Smooth muscle cell (in vitro differentiated cells): Measurements from ENCODE around the gene OLA1. TPM values are rescaled to one million over a fixed set of nuclear protein-coding genes. Genes with fewer than 3 reads are reported as not detected.

Experiments used
- DNase-seq: peaks from one replicate; lab custom pipeline; 2025; ENCODE audit not compliant: unreplicated experiment; lab: John Stamatoyannopoulos, UW
- H2AFZ ChIP-seq: fragments of 200-600 bp; sonication (generic); 2 replicates; pipeline ENCODE4 v1.6.0; 2016; ENCODE audit warnings: antibody characterized with exemption, low read depth, mild to moderate bottlenecking
- H3F3A ChIP-seq: fragments of 200-600 bp; sonication (generic); 2 replicates; pipeline ENCODE4 v1.6.0; 2017; ENCODE audit warnings: antibody characterized with exemption, low read depth
- H3K27ac ChIP-seq: fragments of 200-600 bp; sonication (generic); 2 replicates; pipeline ENCODE4 v1.5.1; 2016; ENCODE audit warnings: low read depth, mild to moderate bottlenecking
- H3K27me3 ChIP-seq: fragments of 200-600 bp; sonication (generic); 2 replicates; pipeline ENCODE4 v1.6.1; 2016; ENCODE audit warnings: low read depth, mild to moderate bottlenecking
- H3K36me3 ChIP-seq: fragments of 200-600 bp; sonication (generic); 2 replicates; pipeline ENCODE4 v1.5.1; 2016; ENCODE audit warnings: low read depth
- H3K4me1 ChIP-seq: fragments of 200-600 bp; sonication (generic); 2 replicates; pipeline ENCODE4 v1.5.1; 2016; ENCODE audit warnings: low read depth
- H3K4me2 ChIP-seq: fragments of 200-600 bp; sonication (generic); 2 replicates; pipeline ENCODE4 v1.6.0; 2016; ENCODE audit warnings: mild to moderate bottlenecking
- H3K4me3 ChIP-seq: fragments of 200-600 bp; sonication (generic); 2 replicates; pipeline ENCODE4 v1.5.1; 2016; ENCODE audit warnings: mild to moderate bottlenecking
- H3K79me2 ChIP-seq: fragments of 200-600 bp; sonication (generic); 2 replicates; pipeline ENCODE4 v1.6.0; 2016; ENCODE audit warnings: low read depth, mild to moderate bottlenecking
- H3K9ac ChIP-seq: fragments of 200-600 bp; sonication (generic); 2 replicates; pipeline ENCODE4 v1.6.0; 2016; ENCODE audit warnings: low read depth
- H3K9me3 ChIP-seq: fragments of 200-600 bp; sonication (generic); replicated peaks from 2 replicates; pipeline ENCODE4 v1.5.1; 2016; ENCODE audit warnings: low read depth
- H4K20me1 ChIP-seq: fragments of 200-600 bp; sonication (generic); 2 replicates; pipeline ENCODE4 v1.6.0; 2016; ENCODE audit warnings: low read depth
- WGBS: methylation state at CpG from one replicate; pipeline ENCODE4 v1.1.7; 2016; ENCODE audit warnings: low lambda C conversion rate; 5-methylcytosine and 5-hydroxymethylcytosine counted together
- polyA plus RNA-seq: library from polyadenylated mRNA; unstranded; fragments of >200 nt; fragmentation: Nextera tagmentation; extraction: Ambion mirVana; gene quantifications from 2 replicates; pipeline ENCODE4 v1.2.1, GENCODE V29; 2016
- total RNA-seq: library from RNA; depleted of rRNA; stranded (reverse); fragments of >200 nt; gene quantifications from 2 replicates; pipeline ENCODE4 v1.2.3, GENCODE V29; 2014
- TF ChIP-seq, protein P1 (sequence below): fragments of 200-600 bp; sonication (generic); IDR thresholded peaks from 2 replicates; pipeline ENCODE4 v1.5.1; 2017; ENCODE audit warnings: borderline replicate concordance, mild to moderate bottlenecking, antibody characterized with exemption; ENCODE audit not compliant: insufficient read depth, poor library complexity, severe bottlenecking

The OLA1 gene
- total and polyA plus RNA-seq, 2 experiments from 2014 or later = 59.6 to 76.0 TPM

DNA sequence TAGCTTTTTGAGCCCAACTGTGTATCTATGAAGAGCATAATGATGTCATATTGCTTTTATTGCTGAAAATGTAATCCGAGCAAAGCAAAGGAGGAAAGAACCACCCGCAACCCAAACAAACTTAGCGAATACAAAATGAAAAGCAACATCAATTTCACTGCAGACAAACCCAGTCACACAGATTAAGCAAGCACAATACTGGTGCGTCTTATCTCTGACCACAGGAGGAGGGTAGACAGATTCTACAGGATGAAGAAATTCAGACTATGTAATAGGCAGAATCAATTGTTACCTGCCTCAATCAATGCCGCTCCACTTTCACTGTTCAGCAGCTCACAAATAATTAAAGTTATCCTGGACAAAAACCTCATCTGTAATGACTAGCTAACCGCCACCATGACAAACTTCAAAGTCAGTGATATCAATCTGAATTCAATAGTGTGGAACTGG, 167.6 kb downstream of the OLA1 start:
- DNase-seq = no peak
- H3K27ac ChIP-seq = no peak overlapping the region
- no peaks in the 10 kb centered on the region for H3F3A ChIP-seq
- H3K79me2 ChIP-seq = no peaks in the 10 kb centered on the region
- H3K4me2 ChIP-seq = no peak overlapping the region
- no peaks in the 10 kb centered on the region for H3K27me3 ChIP-seq
- TF ChIP-seq, protein P1, sequence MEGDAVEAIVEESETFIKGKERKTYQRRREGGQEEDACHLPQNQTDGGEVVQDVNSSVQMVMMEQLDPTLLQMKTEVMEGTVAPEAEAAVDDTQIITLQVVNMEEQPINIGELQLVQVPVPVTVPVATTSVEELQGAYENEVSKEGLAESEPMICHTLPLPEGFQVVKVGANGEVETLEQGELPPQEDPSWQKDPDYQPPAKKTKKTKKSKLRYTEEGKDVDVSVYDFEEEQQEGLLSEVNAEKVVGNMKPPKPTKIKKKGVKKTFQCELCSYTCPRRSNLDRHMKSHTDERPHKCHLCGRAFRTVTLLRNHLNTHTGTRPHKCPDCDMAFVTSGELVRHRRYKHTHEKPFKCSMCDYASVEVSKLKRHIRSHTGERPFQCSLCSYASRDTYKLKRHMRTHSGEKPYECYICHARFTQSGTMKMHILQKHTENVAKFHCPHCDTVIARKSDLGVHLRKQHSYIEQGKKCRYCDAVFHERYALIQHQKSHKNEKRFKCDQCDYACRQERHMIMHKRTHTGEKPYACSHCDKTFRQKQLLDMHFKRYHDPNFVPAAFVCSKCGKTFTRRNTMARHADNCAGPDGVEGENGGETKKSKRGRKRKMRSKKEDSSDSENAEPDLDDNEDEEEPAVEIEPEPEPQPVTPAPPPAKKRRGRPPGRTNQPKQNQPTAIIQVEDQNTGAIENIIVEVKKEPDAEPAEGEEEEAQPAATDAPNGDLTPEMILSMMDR = no peak
- no peaks in the 10 kb centered on the region for H3K36me3 ChIP-seq
- H4K20me1 ChIP-seq = no peaks in the 10 kb centered on the region
- no peak overlapping the region for H2AFZ ChIP-seq
- WGBS = 87% methylated on average over 6 of the region's 6 CpGs
- no peak overlapping the region for H3K9ac ChIP-seq
- no peaks in the 10 kb centered on the region for H3K9me3 ChIP-seq
- no peak overlapping the region for H3K4me3 ChIP-seq
- peaks cover 16% of the 10 kb centered on the region for H3K4me1 ChIP-seq

DNA sequence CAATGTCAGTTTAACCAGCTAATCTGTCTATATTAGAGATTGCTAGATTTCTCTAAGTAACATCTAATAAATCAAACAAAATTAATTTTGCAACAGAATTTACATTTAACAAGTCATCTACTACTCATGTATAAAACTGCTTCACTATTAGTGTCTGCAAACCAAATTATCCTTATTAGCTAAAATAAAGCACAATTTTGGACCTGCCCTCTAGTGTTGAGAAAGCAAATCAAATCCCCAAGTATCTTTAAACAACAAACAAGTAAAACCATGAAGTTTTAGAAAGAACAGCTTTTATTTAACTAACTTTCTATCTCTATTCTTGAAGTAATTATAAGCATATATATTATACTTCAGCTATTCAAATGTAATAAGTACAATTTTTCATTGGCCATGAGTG, 170.1 kb downstream of the OLA1 start:
- Histone ChIP-seq H2AFZ (no peak overlapping the region), H3K4me2 (no peak overlapping the region), H3K9ac (no peak overlapping the region), H3K4me3 (no peak overlapping the region), H3K9me3 (no peaks in the 10 kb centered on the region), H3F3A (no peaks in the 10 kb centered on the region), H3K4me1 (peaks cover 16% of the 10 kb centered on the region), H4K20me1 (no peaks in the 10 kb centered on the region), H3K27me3 (no peaks in the 10 kb centered on the region), H3K36me3 (no peaks in the 10 kb centered on the region), H3K27ac (no peak overlapping the region), H3K79me2 (no peaks in the 10 kb centered on the region)
- TF ChIP-seq, protein P1 = peak; percentile 55
- DNase-seq = no peak

DNA sequence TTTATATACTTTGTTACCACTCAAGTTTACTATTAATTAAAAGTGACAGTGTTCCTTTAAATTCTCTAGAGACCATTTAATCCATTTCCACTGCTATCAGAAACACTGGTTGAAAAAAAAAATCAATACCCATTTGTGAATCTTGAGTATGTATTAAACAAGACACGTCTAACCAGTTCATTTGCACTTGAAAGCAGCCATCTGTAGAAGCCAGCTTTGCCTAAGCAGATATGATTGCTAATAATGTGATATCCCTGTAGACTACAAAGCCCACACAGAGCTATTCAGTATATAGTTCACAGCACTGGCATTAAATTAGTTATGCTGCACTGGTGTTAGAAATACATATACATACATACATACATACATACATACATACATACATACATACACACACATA, 171.4 kb downstream of the OLA1 start:
- no peak for DNase-seq
- no peak overlapping the region for H3K9ac ChIP-seq
- no peaks in the 10 kb centered on the region for H3K36me3 ChIP-seq
- H4K20me1 ChIP-seq = no peaks in the 10 kb centered on the region
- no peaks in the 10 kb centered on the region for H3K79me2 ChIP-seq
- H3K4me3 ChIP-seq = no peak overlapping the region
- H3F3A ChIP-seq = no peaks in the 10 kb centered on the region
- H2AFZ ChIP-seq = no peak overlapping the region
- H3K4me2 ChIP-seq = no peak overlapping the region
- 87% methylated on average over 1 of the region's 1 CpG for WGBS
- H3K27ac ChIP-seq = no peak overlapping the region
- H3K4me1 ChIP-seq = peaks cover 16% of the 10 kb centered on the region
- no peaks in the 10 kb centered on the region for H3K9me3 ChIP-seq
- H3K27me3 ChIP-seq = no peaks in the 10 kb centered on the region
- TF ChIP-seq, protein P1 = no peak

DNA sequence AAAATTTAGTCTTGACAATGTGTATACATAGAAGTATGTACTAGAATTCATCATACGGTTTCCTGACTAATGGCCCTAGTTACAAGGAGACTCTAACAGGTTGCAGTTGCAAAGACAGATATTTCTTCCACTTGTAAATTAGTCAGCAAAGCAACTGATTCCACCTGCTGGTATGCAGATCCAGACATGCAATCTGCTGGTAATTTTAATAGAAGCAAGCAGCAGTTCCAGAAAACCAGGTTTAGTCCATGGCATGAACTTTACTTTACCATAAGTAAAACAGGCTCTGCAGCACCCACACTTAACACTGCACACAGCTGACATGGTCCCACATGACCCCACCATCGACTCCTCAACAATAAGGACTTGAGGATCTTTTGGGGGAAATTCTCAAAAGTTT, 172.3 kb downstream of the OLA1 start:
- Histone ChIP-seq H3K4me1 (peaks cover 16% of the 10 kb centered on the region), H3K4me2 (no peak overlapping the region), H3K9me3 (no peaks in the 10 kb centered on the region), H3K9ac (no peak overlapping the region), H3K79me2 (no peaks in the 10 kb centered on the region), H3K27ac (peak overlapping the region; percentile 16), H3K36me3 (no peaks in the 10 kb centered on the region), H3K4me3 (no peak overlapping the region), H3F3A (no peaks in the 10 kb centered on the region), H3K27me3 (no peaks in the 10 kb centered on the region), H2AFZ (no peak overlapping the region), H4K20me1 (no peaks in the 10 kb centered on the region)
- TF ChIP-seq, protein P1 = no peak
- no peak for DNase-seq
- 77% methylated on average over 2 of the region's 2 CpGs for WGBS
